Small intestine (tissue), 7 donors: ENCODE measurements around the gene KCNT1. TPM values are rescaled to one million over a fixed set of nuclear protein-coding genes. Genes with fewer than 3 reads are reported as not detected.

Experiments
- DNase-seq, 2 donors: peaks; one replicate each; pipeline versions ENCODE4 v3.0.0 to v3.0.0-alpha.2; 2013
- FAIRE-seq: peaks from 2 replicates; lab custom pipeline; 2012; peaks lifted over from hg19 to GRCh38; lab: Jason Lieb, UNC
- H3K27ac ChIP-seq, 3 donors: one replicate each; pipeline ENCODE4 v1.5.1; 2013; ENCODE audit warnings: low read length in 2 of 3, mild to moderate bottlenecking in 2 of 3, control low read depth in 1 of 3, inconsistent platforms in 1 of 3, low read depth in 1 of 3, moderate library complexity in 1 of 3
- H3K27me3 ChIP-seq, 3 donors: one replicate each; pipeline ENCODE4 v1.6.1; 2013; ENCODE audit warnings: low read length in 3 of 3, inconsistent platforms in 1 of 3; ENCODE audit not compliant: control insufficient read depth in 3 of 3, insufficient read depth in 3 of 3
- H3K36me3 ChIP-seq, 3 donors: one replicate each; pipeline ENCODE4 v1.6.1; 2013; ENCODE audit warnings: low read length in 3 of 3, inconsistent platforms in 1 of 3, low read depth in 1 of 3, mild to moderate bottlenecking in 1 of 3, moderate library complexity in 1 of 3; ENCODE audit not compliant: control insufficient read depth in 3 of 3, insufficient read depth in 2 of 3
- H3K4me1 ChIP-seq, 3 donors: one replicate each; pipeline ENCODE4 v1.6.1; 2013; ENCODE audit warnings: low read length in 2 of 3, inconsistent platforms in 1 of 3, low read depth in 1 of 3, mild to moderate bottlenecking in 1 of 3, moderate library complexity in 1 of 3; ENCODE audit not compliant: control insufficient read depth in 3 of 3, insufficient read depth in 2 of 3
- H3K4me3 ChIP-seq, 3 donors: one replicate each; pipeline ENCODE4 v1.5.1; 2013; ENCODE audit warnings: low read length in 3 of 3, control low read depth in 1 of 3, inconsistent platforms in 1 of 3, low read depth in 1 of 3, mild to moderate bottlenecking in 1 of 3, moderate library complexity in 1 of 3
- H3K9me3 ChIP-seq, 2 donors: one replicate each; pipeline ENCODE4 v1.6.1; 2013; ENCODE audit warnings: low read depth in 1 of 2, low read length in 1 of 2; ENCODE audit not compliant: control insufficient read depth in 2 of 2, insufficient read depth in 1 of 2
- WGBS, 3 donors: extraction: QIAGEN DNeasy Blood & Tissue Kit; methylation state at CpG; one replicate each; pipeline ENCODE4 v1.1.7; 2013; 5-methylcytosine and 5-hydroxymethylcytosine counted together
- polyA plus RNA-seq, 4 donors: library from polyadenylated mRNA; stranded (reverse) in 3 of 4; unstranded in 1 of 4; fragments of 200-250 nt in 3 of 4; fragments of 120-200 nt in 1 of 4; gene quantifications; one replicate each; pipeline versions ENCODE4 v1.2.1 to v1.2.3, GENCODE V29; 2013
- donor health status: healthy with polysubstance abuse.
- donor health status: control.
- donor health status: control.
- donor health status: Bipolar disorder and iron deficiency.
- donor health status: healthy.

KCNT1 gene
- polyA plus RNA-seq, 4 donors = 0.22 to 0.25 TPM; not detected in 2

GRCh38 chr9:135707252-135708138 lies 5.5 kb downstream of the KCNT1 start:
- FAIRE-seq (no peak), DNase-seq (no peak)
- H3K27ac ChIP-seq = no peak overlapping the region
- no peaks in the 10 kb centered on the region for H3K36me3 ChIP-seq
- H3K4me3 ChIP-seq = no peak overlapping the region
- no peaks in the 10 kb centered on the region for H3K9me3 ChIP-seq
- H3K4me1 ChIP-seq = no peaks in the 10 kb centered on the region
- H3K27me3 ChIP-seq = peaks cover 0 to 7% (median 3%) of the 10 kb centered on the region in 3 donors
- 37 to 49% (median 42%) methylated on average over 22 to 23 of the region's 23 CpGs for WGBS, 3 donors

- Histone ChIP-seq H3K27me3 (peaks cover under 1 to 13% (median 3%) of the 10 kb centered on the region in 3 donors), H3K27ac (no peak overlapping the region), H3K36me3 (no peaks in the 10 kb centered on the region), H3K4me1 (no peaks in the 10 kb centered on the region), H3K9me3 (no peaks in the 10 kb centered on the region), H3K4me3 (no peak overlapping the region)
- 79 to 84% (median 80%) methylated on average over 4 of the region's 4 CpGs for WGBS, 3 donors
- DNase-seq (no peak), FAIRE-seq (no peak)
Measured at GRCh38 chr9:135708164-135708563, 6.2 kb downstream of the KCNT1 start.

GRCh38 chr9:135711391-135711790 lies 9.4 kb downstream of the KCNT1 start:
- DNase-seq = no peak
- Histone ChIP-seq H3K9me3 (no peaks in the 10 kb centered on the region), H3K4me3 (no peak overlapping the region), H3K27ac (no peak overlapping the region), H3K36me3 (no peaks in the 10 kb centered on the region), H3K27me3 (peaks cover 15 to 32% (median 17%) of the 10 kb centered on the region in 3 donors), H3K4me1 (no peaks in the 10 kb centered on the region)
- no peak for FAIRE-seq
- WGBS, 3 donors = 58 to 75% (median 65%) methylated on average over 10 to 12 of the region's 12 CpGs

DNA sequence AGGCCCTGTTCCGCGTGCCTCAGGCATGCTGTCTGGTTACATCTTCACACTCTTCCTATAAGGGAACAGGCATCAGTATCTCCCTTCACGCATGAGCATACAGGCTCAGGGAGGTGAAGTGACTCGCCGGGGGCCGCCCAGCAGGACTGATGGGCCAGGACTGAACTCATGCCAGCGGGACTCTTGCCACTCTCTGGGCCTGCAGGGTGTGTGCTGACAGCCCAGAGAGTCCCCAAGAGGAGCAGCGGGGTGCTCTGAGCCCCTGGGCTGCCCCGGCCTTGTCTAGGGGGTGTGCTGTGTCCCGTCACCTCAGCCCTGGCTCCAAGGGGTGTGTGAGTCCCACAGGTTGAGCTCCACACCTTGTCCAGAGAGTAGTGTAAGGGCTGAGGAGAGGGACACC lies 9.9 kb downstream of the KCNT1 start:
- Histone ChIP-seq H3K27ac (no peak overlapping the region), H3K4me1 (no peaks in the 10 kb centered on the region), H3K27me3 (peaks cover 15 to 32% (median 17%) of the 10 kb centered on the region in 3 donors), H3K4me3 (no peak overlapping the region), H3K9me3 (no peaks in the 10 kb centered on the region), H3K36me3 (no peaks in the 10 kb centered on the region)
- DNase-seq (no peak), FAIRE-seq (no peak)
- WGBS, 3 donors = 68 to 86% (median 76%) methylated on average over 10 of the region's 10 CpGs

DNA sequence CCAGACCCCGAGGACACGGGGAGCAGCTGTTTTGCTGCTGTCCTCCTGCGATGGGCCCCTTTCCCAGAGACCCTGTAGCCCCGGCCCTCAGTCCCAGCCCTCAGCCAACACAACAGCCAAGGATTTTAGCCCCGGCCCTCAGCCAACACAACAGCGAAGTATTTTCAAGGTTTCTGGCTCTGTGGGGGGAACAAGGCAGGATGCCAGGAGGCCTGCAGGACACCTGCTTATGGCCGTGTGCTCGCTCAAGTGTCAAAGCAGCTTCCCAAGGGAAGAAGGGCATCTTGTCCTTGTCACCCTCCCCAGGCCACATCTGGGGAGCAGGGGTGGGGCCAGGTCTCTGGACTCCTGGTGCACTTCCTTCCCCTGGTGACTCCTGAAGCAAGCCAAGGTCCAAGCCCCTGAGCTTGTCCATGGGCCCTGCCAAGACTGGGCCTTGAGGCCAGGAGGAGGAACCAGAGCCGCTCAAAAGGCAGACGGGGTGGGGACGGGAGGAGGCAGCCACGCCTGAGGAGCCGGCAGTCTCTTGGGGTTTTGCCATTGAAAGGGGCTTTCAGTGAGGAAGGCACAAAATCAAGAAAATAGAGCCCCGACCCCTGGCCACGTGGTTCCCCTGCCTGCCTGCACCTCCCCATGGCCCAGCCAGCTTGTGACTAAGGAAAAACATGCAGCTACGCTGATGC lies 10.8 kb downstream of the KCNT1 start:
- no peaks in the 10 kb centered on the region for H3K9me3 ChIP-seq
- 47 to 53% (median 48%) methylated on average over 15 to 16 of the region's 16 CpGs for WGBS, 3 donors
- no peaks in the 10 kb centered on the region for H3K4me1 ChIP-seq
- no peak overlapping the region for H3K4me3 ChIP-seq
- no peak for DNase-seq
- peaks cover 15 to 32% (median 17%) of the 10 kb centered on the region in 3 donors for H3K27me3 ChIP-seq
- H3K36me3 ChIP-seq = no peaks in the 10 kb centered on the region
- no peak for FAIRE-seq
- no peak overlapping the region for H3K27ac ChIP-seq

DNA sequence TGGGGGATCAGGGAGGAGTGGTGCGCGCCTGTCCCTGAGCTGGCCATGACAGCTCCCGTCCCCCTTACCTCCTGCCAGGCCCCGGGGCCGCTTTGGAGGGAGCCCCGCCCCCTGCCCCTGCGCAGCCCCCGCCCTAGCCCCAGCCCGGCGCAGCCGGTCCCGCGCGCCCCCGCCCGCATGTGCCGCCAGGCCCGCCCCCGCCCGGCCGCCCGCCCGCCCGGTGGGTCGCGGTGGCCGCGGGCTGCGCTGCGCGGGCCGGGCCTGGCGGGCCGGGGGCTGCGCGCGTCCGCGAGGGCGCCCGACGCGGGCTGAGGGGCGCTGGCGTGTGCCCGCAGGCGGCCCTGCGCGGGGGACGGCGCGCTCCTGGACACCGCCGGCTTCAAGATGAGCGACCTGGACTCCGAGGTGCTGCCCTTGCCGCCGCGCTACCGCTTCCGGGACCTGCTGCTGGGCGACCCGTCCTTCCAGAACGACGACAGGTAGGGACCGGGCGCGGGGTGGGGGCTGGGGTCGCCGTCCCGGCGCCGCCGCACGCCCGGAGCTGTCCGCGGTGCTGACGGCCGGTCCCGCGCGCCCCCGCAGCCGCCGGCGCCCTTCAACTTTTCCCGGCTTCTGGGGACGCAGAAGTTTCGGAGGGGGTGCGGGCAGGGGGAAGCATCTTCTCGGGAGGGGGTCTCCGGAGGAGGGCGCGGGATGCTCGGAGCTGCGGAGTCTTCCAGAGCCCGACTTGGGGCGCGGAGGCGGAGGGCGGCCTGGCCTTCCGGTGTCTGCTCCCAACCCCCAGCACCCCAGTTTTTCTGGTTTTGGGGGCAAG lies 12.5 kb downstream of the KCNT1 start:
- H3K27me3 ChIP-seq = peaks cover 15 to 32% (median 17%) of the 10 kb centered on the region in 3 donors
- WGBS, 3 donors = 4 to 11% (median 7%) methylated on average over 46 to 103 of the region's 103 CpGs
- DNase-seq = peak in 1 of 2 donors; percentile 38
- H3K4me3 ChIP-seq = no peak overlapping the region
- no peaks in the 10 kb centered on the region for H3K36me3 ChIP-seq
- FAIRE-seq = no peak
- no peaks in the 10 kb centered on the region for H3K9me3 ChIP-seq
- H3K27ac ChIP-seq = no peak overlapping the region
- H3K4me1 ChIP-seq = no peaks in the 10 kb centered on the region

GRCh38 chr9:135715056-135715595 lies 13.1 kb downstream of the KCNT1 start:
- no peaks in the 10 kb centered on the region for H3K4me1 ChIP-seq
- peaks cover 15 to 32% (median 17%) of the 10 kb centered on the region in 3 donors for H3K27me3 ChIP-seq
- FAIRE-seq = no peak
- DNase-seq = no peak
- no peaks in the 10 kb centered on the region for H3K9me3 ChIP-seq
- 30 to 34% (median 33%) methylated on average over 23 of the region's 23 CpGs for WGBS, 3 donors
- no peak overlapping the region for H3K27ac ChIP-seq
- no peak overlapping the region for H3K4me3 ChIP-seq
- no peaks in the 10 kb centered on the region for H3K36me3 ChIP-seq

- H3K4me1 ChIP-seq = no peaks in the 10 kb centered on the region
- WGBS, 3 donors = 84 to 86% (median 86%) methylated on average over 11 of the region's 11 CpGs
- no peak for FAIRE-seq
Measured at GRCh38 chr9:135716045-135716444, 14.1 kb downstream of the KCNT1 start.

More at GRCh38 chr9:135716045-135716444, 14.1 kb downstream of the KCNT1 start:
- Histone ChIP-seq H3K36me3 (no peaks in the 10 kb centered on the region), H3K27ac (no peak overlapping the region), H3K4me3 (no peak overlapping the region), H3K27me3 (peaks cover 15 to 32% (median 17%) of the 10 kb centered on the region in 3 donors), H3K9me3 (no peaks in the 10 kb centered on the region)
- no peak for DNase-seq
